Ovary (tissue), 3 donors: ENCODE data around the gene LEPR.

ENCODE experiments used
- EP300 ChIP-seq: sonication (generic); formaldehyde crosslinking; IDR thresholded peaks from one replicate; pipeline ENCODE4 v1.6.1; 2017; ENCODE audit warnings: antibody characterized with exemption
- POLR2A ChIP-seq: fragments of 450-650 bp; IDR thresholded peaks from one replicate; pipeline ENCODE4 v1.6.1; 2017; ENCODE audit warnings: antibody characterized with exemption, mild to moderate bottlenecking, moderate library complexity
- TF ChIP-seq, protein P1 (sequence below), 3 donors: fragments of 450-650 bp in 2 of 3; fragments of 200-600 bp in 1 of 3; IDR thresholded peaks; one replicate each; pipeline versions ENCODE4 v1.5.1 to v1.8.0; 2016 to 2022; ENCODE audit warnings: antibody characterized with exemption in 3 of 3, mild to moderate bottlenecking in 1 of 3
- donor health status: DM: no; HTN: no; CAD: no.

DNA sequence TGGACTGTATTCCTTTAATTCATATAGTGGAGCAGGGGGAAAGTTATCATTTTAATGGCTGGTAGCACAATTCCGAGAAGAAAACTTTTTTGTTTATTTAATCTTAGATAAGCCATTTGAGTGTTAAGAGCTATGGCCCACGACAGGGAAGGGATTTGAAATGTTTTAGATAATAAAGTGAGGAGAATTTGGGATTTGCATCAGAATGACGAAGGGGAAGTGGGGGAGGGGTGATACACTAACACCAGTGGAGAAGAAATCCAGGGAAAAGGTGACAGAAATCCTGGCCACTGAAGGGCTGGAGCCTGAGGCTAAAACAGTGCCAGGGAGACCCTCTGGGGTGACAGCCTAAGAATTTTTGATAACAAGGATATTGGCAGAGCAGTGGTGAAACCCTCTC is 21.0 kb downstream of the LEPR start:
- no peak for TF ChIP-seq EP300
- TF ChIP-seq, protein P1, sequence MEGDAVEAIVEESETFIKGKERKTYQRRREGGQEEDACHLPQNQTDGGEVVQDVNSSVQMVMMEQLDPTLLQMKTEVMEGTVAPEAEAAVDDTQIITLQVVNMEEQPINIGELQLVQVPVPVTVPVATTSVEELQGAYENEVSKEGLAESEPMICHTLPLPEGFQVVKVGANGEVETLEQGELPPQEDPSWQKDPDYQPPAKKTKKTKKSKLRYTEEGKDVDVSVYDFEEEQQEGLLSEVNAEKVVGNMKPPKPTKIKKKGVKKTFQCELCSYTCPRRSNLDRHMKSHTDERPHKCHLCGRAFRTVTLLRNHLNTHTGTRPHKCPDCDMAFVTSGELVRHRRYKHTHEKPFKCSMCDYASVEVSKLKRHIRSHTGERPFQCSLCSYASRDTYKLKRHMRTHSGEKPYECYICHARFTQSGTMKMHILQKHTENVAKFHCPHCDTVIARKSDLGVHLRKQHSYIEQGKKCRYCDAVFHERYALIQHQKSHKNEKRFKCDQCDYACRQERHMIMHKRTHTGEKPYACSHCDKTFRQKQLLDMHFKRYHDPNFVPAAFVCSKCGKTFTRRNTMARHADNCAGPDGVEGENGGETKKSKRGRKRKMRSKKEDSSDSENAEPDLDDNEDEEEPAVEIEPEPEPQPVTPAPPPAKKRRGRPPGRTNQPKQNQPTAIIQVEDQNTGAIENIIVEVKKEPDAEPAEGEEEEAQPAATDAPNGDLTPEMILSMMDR (IDR thresholded peaks at IDR 0.05), result no peak
- no peak for TF ChIP-seq POLR2A
